HepG2 (cell line): Measurements from ENCODE around the gene NOTUM. TPM values are rescaled to one million over a fixed set of nuclear protein-coding genes. Genes with fewer than 3 reads are reported as not detected.

Source experiments
- CEBPZ ChIP-seq: IDR thresholded peaks from 2 replicates; pipeline ENCODE4 v1.6.1; 2012; ENCODE audit warnings: low read length, improper control_type of control experiment
- CSRNP2 ChIP-seq: sonication (generic); formaldehyde crosslinking; conservative IDR thresholded peaks from 2 replicates; pipeline ENCODE4 v1.8.0; 2022; ENCODE audit warnings: low read depth, missing genetic modification reagents
- GZF1 ChIP-seq: sonication (generic); formaldehyde crosslinking; IDR thresholded peaks from 2 replicates; pipeline ENCODE4 v1.5.1; 2020; ENCODE audit warnings: mild to moderate bottlenecking, missing genetic modification reagents
- HOMEZ ChIP-seq: IDR thresholded peaks from 2 replicates; pipeline ENCODE4 v1.6.1; 2016; ENCODE audit warnings: low read depth
- PBX2 ChIP-seq: IDR thresholded peaks from 2 replicates; pipeline ENCODE4 v1.6.1; 2016; ENCODE audit warnings: control low read depth
- SMAD9 ChIP-seq: sonication (generic); formaldehyde crosslinking; IDR thresholded peaks from 2 replicates; pipeline ENCODE4 v1.5.1; 2020; ENCODE audit warnings: mild to moderate bottlenecking, missing genetic modification reagents
- ZHX2 ChIP-seq, 2 experiments: sonication (generic) in 1 of 2; formaldehyde crosslinking in 1 of 2; IDR thresholded peaks; 2 replicates each; pipeline versions ENCODE4 v1.6.1 to v1.9.0; 2014 to 2022; ENCODE audit warnings: antibody characterized with exemption in 1 of 2, borderline replicate concordance in 1 of 2, inconsistent platforms in 1 of 2, low read depth in 1 of 2, missing genetic modification reagents in 1 of 2
- ZNF160 ChIP-seq: sonication (generic); formaldehyde crosslinking; IDR thresholded peaks from 2 replicates; pipeline ENCODE4 v1.8.0; 2022; ENCODE audit warnings: mild to moderate bottlenecking, inconsistent platforms, missing genetic modification reagents
- ZNF256 ChIP-seq: sonication (generic); formaldehyde crosslinking; conservative IDR thresholded peaks from 2 replicates; pipeline ENCODE4 v1.4.0; 2020; ENCODE audit warnings: missing genetic modification reagents
- ZNF30 ChIP-seq: sonication (generic); formaldehyde crosslinking; IDR thresholded peaks from 2 replicates; pipeline ENCODE4 v1.5.0; 2020; ENCODE audit warnings: mild to moderate bottlenecking, missing genetic modification reagents
- polyA plus RNA-seq, 8 experiments: library from polyadenylated mRNA; depleted of rRNA in 3 of 8; stranded (reverse) in 7 of 8; unstranded in 1 of 8; fragments of >200 nt; fragmentation: Illumina TruSeq in 4 of 8; extraction: Trizol in 4 of 8; gene quantifications; 2 replicates each; pipeline versions ENCODE4 v1.2.1 to v1.2.3, GENCODE V29; 2011 to 2016; ENCODE audit warnings: low read depth in 4 of 8, missing spikeins in 1 of 8, mixed read lengths in 1 of 8; ENCODE audit not compliant: insufficient read depth in 1 of 8
- total RNA-seq, 5 experiments: library from RNA; depleted of rRNA; stranded (reverse); fragments of >200 nt; fragmentation: Illumina TruSeq; extraction: Trizol; gene quantifications; 2 replicates each; pipeline ENCODE4 v1.2.3, GENCODE V29; 2016; ENCODE audit warnings: low read depth in 1 of 5
- TF ChIP-seq, protein P1 (sequence below): sonication (generic); formaldehyde crosslinking; IDR thresholded peaks from 2 replicates; pipeline ENCODE4 v1.4.0; 2020; ENCODE audit warnings: missing genetic modification reagents, borderline replicate concordance

The NOTUM gene
- total and polyA plus RNA-seq, 2 of the 13 experiments (the other 11 are each of a cell fraction or from before 2014, with no cell fraction given) = 150 to 160 TPM

DNA sequence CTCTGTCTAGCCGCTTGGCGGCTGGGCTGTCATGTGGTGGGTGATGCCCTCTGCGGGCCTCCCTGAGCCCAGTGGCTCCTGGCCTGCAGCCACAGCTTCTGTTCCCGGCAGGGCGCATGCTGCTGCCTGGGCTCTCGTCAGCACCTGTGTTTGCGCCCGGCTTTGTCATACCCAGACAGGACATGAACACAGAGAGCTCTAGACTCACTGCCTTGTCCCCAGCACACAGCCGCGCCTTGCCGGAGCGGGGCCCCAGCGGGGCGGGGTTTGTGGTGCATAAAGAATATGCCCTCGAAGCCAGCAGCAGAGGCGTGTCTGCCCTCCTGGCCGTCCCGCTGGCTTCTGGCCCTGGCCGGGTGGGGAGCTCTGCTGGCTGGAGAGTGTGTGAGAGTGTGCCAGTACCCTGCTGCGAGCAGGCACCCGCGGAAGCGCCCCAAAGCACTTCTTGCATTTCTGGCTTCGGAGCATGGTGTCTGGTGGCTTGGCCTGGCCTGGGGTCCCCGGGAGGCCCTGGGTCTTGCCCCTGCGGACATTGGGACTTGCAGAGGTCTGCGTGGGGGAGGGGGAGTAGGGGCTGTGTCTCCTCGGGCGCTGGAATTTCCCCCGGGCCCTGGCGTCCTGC, 30.8 kb upstream of the NOTUM start (continued):
- TF ChIP-seq CEBPZ = no peak
- 0 out of 2 replicates have a peak, but pooled peaks have one; percentile 55 for TF ChIP-seq ZNF256
- TF ChIP-seq, protein P1, sequence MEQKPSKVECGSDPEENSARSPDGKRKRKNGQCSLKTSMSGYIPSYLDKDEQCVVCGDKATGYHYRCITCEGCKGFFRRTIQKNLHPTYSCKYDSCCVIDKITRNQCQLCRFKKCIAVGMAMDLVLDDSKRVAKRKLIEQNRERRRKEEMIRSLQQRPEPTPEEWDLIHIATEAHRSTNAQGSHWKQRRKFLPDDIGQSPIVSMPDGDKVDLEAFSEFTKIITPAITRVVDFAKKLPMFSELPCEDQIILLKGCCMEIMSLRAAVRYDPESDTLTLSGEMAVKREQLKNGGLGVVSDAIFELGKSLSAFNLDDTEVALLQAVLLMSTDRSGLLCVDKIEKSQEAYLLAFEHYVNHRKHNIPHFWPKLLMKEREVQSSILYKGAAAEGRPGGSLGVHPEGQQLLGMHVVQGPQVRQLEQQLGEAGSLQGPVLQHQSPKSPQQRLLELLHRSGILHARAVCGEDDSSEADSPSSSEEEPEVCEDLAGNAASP (CRISPR knock-in tag) = peak; percentile 87
- TF ChIP-seq ZNF30 (CRISPR knock-in tag) = peak; percentile 89; the same call in 1 of the 2 replicates
- no peak for TF ChIP-seq GZF1 (CRISPR knock-in tag)
- TF ChIP-seq ZHX2 (IDR thresholded peaks at IDR 0.05; ENCODE audit: low read depth) = no peak
- no peak; the same call in 1 of the 2 replicates for TF ChIP-seq ZHX2 (CRISPR knock-in tag; IDR thresholded peaks at IDR 0.05; ENCODE audit: borderline replicate concordance)
- 0 out of 2 replicates have a peak, but pooled peaks have one; percentile 48 for TF ChIP-seq ZNF160 (CRISPR knock-in tag)
- no peak for TF ChIP-seq PBX2 (CRISPR knock-in tag)
- no peak for TF ChIP-seq CSRNP2 (CRISPR knock-in tag)
- peak; percentile 45; the same call in 1 of the 2 replicates for TF ChIP-seq HOMEZ (CRISPR knock-in tag)
- TF ChIP-seq SMAD9 (CRISPR knock-in tag) = peak; percentile 93
